IMR-90 (cell line): ENCODE data around the gene PARP1. TPM values are rescaled to one million over a fixed set of nuclear protein-coding genes. Genes with fewer than 3 reads are reported as not detected.

Experiments
- ATAC-seq: fragments of 200-7000 bp; cut with Tn5 transposase; 2 replicates; pipeline ENCODE4 v1.9.1; 2020; ENCODE audit warnings: low read depth, mild to moderate bottlenecking, moderate library complexity
- BruUV-seq: library from RNA; stranded (reverse); fragments of 400-500 nt; replicated peaks from 2 replicates; lab custom pipeline; 2021; lab: Mats Ljungman, UMichigan
- CTCF ChIA-PET: fragments of 300-600 bp; formaldehyde crosslinking; extraction: SDS; loops from one replicate; lab custom pipeline; 2021; ENCODE audit warnings: antibody characterized with exemption; lab: Yijun Ruan, JAX
- POLR2A ChIA-PET: fragments of 300-600 bp; sonication (Branson Sonifier 250); formaldehyde crosslinking; loops from one replicate; lab custom pipeline; 2022; ENCODE audit warnings: antibody characterized with exemption; ENCODE audit not compliant: unreplicated experiment; lab: Charles Lee
- DNase-seq: peaks from one replicate; pipeline ENCODE4 v3.0.0; 2013
- H2AFZ ChIP-seq: replicated peaks from 2 replicates; pipeline ENCODE3; 2013; ENCODE audit warnings: low read length, mild to moderate bottlenecking; ENCODE audit not compliant: poor library complexity
- H2AK5ac ChIP-seq: 2 replicates; pipeline ENCODE4 v1.6.1; 2013; ENCODE audit warnings: low read depth, low read length, inconsistent platforms
- H2AK9ac ChIP-seq: replicated peaks from 2 replicates; pipeline ENCODE3; 2013; ENCODE audit warnings: mild to moderate bottlenecking, low read depth, low read length, moderate library complexity; ENCODE audit not compliant: poor library complexity
- H2BK120ac ChIP-seq: 2 replicates; pipeline ENCODE4 v1.6.1; 2013; ENCODE audit warnings: low read depth, low read length, inconsistent platforms
- H2BK15ac ChIP-seq: 3 replicates; pipeline ENCODE4 v1.6.1; 2013; ENCODE audit warnings: low read depth, low read length, inconsistent platforms
- H2BK20ac ChIP-seq: 2 replicates; pipeline ENCODE4 v1.6.1; 2013; ENCODE audit warnings: low read depth, mild to moderate bottlenecking, inconsistent platforms, low read length, moderate library complexity
- H2BK5ac ChIP-seq: 2 replicates; pipeline ENCODE4 v1.6.1; 2013; ENCODE audit warnings: mild to moderate bottlenecking, low read depth, low read length, inconsistent platforms; ENCODE audit not compliant: poor library complexity, severe bottlenecking
- H3K14ac ChIP-seq: replicated peaks from 2 replicates; pipeline ENCODE4 v1.6.1; 2013; ENCODE audit warnings: low read depth, low read length, inconsistent platforms
- H3K18ac ChIP-seq: 2 replicates; pipeline ENCODE4 v1.6.1; 2013; ENCODE audit warnings: low read depth, low read length, control low read depth
- H3K23ac ChIP-seq: 2 replicates; pipeline ENCODE4 v1.6.1; 2013; ENCODE audit warnings: low read depth, low read length, inconsistent platforms
- H3K27ac ChIP-seq: 2 replicates; pipeline ENCODE4 v1.5.1; 2013; ENCODE audit warnings: mild to moderate bottlenecking, control low read depth, low read length; ENCODE audit not compliant: insufficient read depth
- H3K27me3 ChIP-seq: 2 replicates; pipeline ENCODE4 v1.6.1; 2013; ENCODE audit warnings: low read length; ENCODE audit not compliant: control insufficient read depth, insufficient read depth
- H3K36me3 ChIP-seq: 2 replicates; pipeline ENCODE4 v1.6.1; 2013; ENCODE audit warnings: low read length, mixed read lengths; ENCODE audit not compliant: control insufficient read depth, insufficient read depth
- H3K4ac ChIP-seq: 2 replicates; pipeline ENCODE4 v1.6.1; 2013; ENCODE audit warnings: low read depth, low read length, inconsistent platforms
- H3K4me1 ChIP-seq: 2 replicates; pipeline ENCODE4 v1.6.1; 2013; ENCODE audit warnings: low read length, mixed read lengths; ENCODE audit not compliant: control insufficient read depth, insufficient read depth
- H3K4me2 ChIP-seq: 2 replicates; pipeline ENCODE4 v1.6.1; 2013; ENCODE audit warnings: low read depth, mild to moderate bottlenecking, control low read depth, low read length, moderate library complexity
- H3K4me3 ChIP-seq: 2 replicates; pipeline ENCODE4 v1.5.1; 2013; ENCODE audit warnings: low read depth, mild to moderate bottlenecking, control low read depth, low read length, moderate library complexity; ENCODE audit not compliant: insufficient read depth
- H3K56ac ChIP-seq: 2 replicates; pipeline ENCODE4 v1.6.1; 2013; ENCODE audit warnings: low read length, inconsistent platforms; ENCODE audit not compliant: insufficient read depth; ENCODE audit errors: extremely low read depth
- H3K79me1 ChIP-seq, 2 experiments: 2 replicates each; pipeline ENCODE4 v1.6.1; 2013; ENCODE audit warnings: low read length in 2 of 2, inconsistent platforms in 1 of 2, low read depth in 1 of 2
- H3K9ac ChIP-seq: 2 replicates; pipeline ENCODE4 v1.6.1; 2013; ENCODE audit warnings: low read depth, low read length, control low read depth
- H3K9me1 ChIP-seq: 2 replicates; pipeline ENCODE4 v1.6.1; 2013; ENCODE audit warnings: low read length, inconsistent platforms; ENCODE audit not compliant: insufficient read depth
- H3K9me3 ChIP-seq: 2 replicates; pipeline ENCODE4 v1.6.1; 2013; ENCODE audit warnings: low read length; ENCODE audit not compliant: control insufficient read depth, insufficient read depth
- H4K20me1 ChIP-seq: 2 replicates; pipeline ENCODE4 v1.6.1; 2013; ENCODE audit warnings: low read length, inconsistent platforms; ENCODE audit not compliant: insufficient read depth
- H4K5ac ChIP-seq: 2 replicates; pipeline ENCODE4 v1.6.1; 2013; ENCODE audit warnings: mild to moderate bottlenecking, low read depth, low read length, control low read depth
- H4K8ac ChIP-seq, 2 experiments: 2 replicates each; pipeline ENCODE4 v1.6.1; 2013; ENCODE audit warnings: low read depth in 2 of 2, low read length in 2 of 2, control low read depth in 1 of 2, inconsistent platforms in 1 of 2
- H4K91ac ChIP-seq: 2 replicates; pipeline ENCODE4 v1.6.1; 2013; ENCODE audit warnings: low read depth, low read length, inconsistent platforms; ENCODE audit not compliant: insufficient read depth
- BHLHE40 ChIP-seq: fragments of 150-350 bp; IDR thresholded peaks from 2 replicates; pipeline ENCODE4 v1.6.1; 2016; ENCODE audit warnings: mild to moderate bottlenecking, low read depth, low read length
- CEBPB ChIP-seq: IDR thresholded peaks from 2 replicates; pipeline ENCODE4 v1.6.1; 2012; ENCODE audit warnings: low read depth, low read length, improper control_type of control experiment
- MAZ ChIP-seq: IDR thresholded peaks from 2 replicates; pipeline ENCODE4 v1.6.1; 2012; ENCODE audit warnings: low read depth, mild to moderate bottlenecking, low read length, improper control_type of control experiment, moderate library complexity, borderline replicate concordance
- MXI1 ChIP-seq: IDR thresholded peaks from 2 replicates; pipeline ENCODE4 v1.6.1; 2012; ENCODE audit warnings: low read depth, mild to moderate bottlenecking, low read length, moderate library complexity, borderline replicate concordance
- NFE2L2 ChIP-seq: fragments of 150-350 bp; IDR thresholded peaks from 2 replicates; pipeline ENCODE4 v1.6.1; 2016; ENCODE audit warnings: low read depth, mild to moderate bottlenecking, low read length
- RAD21 ChIP-seq: IDR thresholded peaks from 2 replicates; pipeline ENCODE4 v1.6.1; 2012; ENCODE audit warnings: low read length, improper control_type of control experiment
- RCOR1 ChIP-seq: IDR thresholded peaks from 2 replicates; pipeline ENCODE4 v1.6.1; 2012; ENCODE audit warnings: mild to moderate bottlenecking, low read length, improper control_type of control experiment; ENCODE audit not compliant: insufficient replicate concordance
- WGBS, 2 experiments: methylation state at CpG; one replicate each; pipeline versions ENCODE4 v1.1.5 to v1.1.7; 2013; ENCODE audit warnings: missing lambda C conversion rate in 2 of 2; ENCODE audit not compliant: insufficient read length in 1 of 2; ENCODE audit errors: extremely low coverage in 2 of 2; 5-methylcytosine and 5-hydroxymethylcytosine counted together
- dilution Hi-C: fragments of 300-500 bp; cut with HindIII; formaldehyde crosslinking; loops from one replicate; pipeline ENCODE4 v1.14.3; 2018; ENCODE audit warnings: low sequenced_read_pairs; ENCODE audit not compliant: unreplicated experiment
- in situ Hi-C: fragments of 300-500 bp; cut with MboI; formaldehyde crosslinking; loops from 3 replicates; pipeline ENCODE4 v1.14.3; 2019; ENCODE audit warnings: low sequenced_read_pairs, inconsistent platforms, mixed read lengths
- intact Hi-C: fragments of 100-400 bp; cut with micrococcal nuclease; formaldehyde crosslinking; loops from 2 replicates; pipeline ENCODE4 v1.10.0; 2022
- polyA plus RNA-seq, 3 experiments: library from polyadenylated mRNA; depleted of rRNA; stranded (reverse); fragments of >200 nt; gene quantifications; 2 replicates each; pipeline ENCODE4 v1.2.3, GENCODE V29; 2012; ENCODE audit warnings: low replicate concordance in 1 of 3
- total RNA-seq: library from RNA; depleted of rRNA; stranded (reverse); fragments of >200 nt; gene quantifications from 2 replicates; pipeline ENCODE4 v1.2.3, GENCODE V29; 2012
- TF ChIP-seq, protein P1 (sequence below): fragments of 150-350 bp; IDR thresholded peaks from 2 replicates; pipeline ENCODE4 v1.6.1; 2017; ENCODE audit warnings: mild to moderate bottlenecking, antibody characterized with exemption, low read length, low read depth
- TF ChIP-seq, protein P2 (sequence below): fragments of 150-350 bp; IDR thresholded peaks from 2 replicates; pipeline ENCODE4 v1.6.1; 2016; ENCODE audit warnings: low read depth, mild to moderate bottlenecking, low read length, moderate library complexity, borderline replicate concordance
- TF ChIP-seq, protein P3 (sequence below): conservative IDR thresholded peaks from 2 replicates; pipeline ENCODE4 v1.5.1; 2012; ENCODE audit warnings: mild to moderate bottlenecking, low read depth, low read length, improper control_type of control experiment

PARP1 gene
- total and polyA plus RNA-seq, 2 of the 4 experiments (the other 2 are of a cell fraction), result 86.5 to 105 TPM

DNA sequence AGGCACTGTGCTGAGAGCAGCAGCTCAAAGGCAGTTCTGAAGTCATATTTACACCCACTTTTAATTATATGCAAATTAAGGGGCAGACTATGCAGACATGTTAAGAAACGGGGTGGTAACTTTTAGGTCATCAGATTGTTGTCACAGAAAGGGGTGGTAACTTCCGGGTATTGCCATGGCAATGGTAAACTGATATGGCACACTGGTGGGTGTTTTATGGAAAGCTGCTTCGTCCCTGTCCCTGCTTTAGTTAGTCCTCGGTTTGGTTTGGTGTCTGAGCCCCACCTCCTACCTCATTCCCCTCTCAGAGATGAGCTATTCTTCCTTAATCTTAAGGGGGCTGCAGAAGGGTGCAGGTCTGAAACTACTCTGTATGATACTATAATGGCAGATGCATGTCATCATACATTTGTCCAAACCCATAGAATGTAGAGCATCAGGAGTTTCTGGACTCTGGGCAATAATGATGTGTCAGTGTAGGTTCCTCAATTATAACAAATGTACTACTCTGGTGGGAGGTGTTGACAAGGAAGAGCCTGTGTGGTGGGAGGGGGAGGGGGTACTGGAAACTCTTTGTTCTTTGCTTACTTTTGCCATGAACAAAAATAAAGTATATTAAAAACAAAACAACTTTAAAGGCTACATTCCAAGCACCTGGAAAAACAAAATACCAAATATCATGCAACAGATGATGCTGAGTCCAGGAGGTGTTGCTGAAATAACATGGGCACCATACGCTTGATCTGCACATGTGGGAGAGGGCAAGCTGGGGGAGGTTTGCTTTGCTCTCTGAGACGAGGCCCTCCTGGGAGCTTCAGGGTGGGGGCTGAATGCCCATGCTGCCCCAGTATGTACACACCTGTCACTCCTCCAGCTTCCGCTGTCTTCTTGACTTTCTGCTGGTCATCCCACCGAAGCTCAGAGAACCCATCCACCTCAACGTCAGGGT lies 6.3 kb downstream of the PARP1 start:
- Histone ChIP-seq H4K5ac (no peak overlapping the region), H3K4me3 (no peak overlapping the region), H3K9me1 (peaks cover 33% of the 10 kb centered on the region), H4K8ac (no peak overlapping the region), H3K14ac (no peak overlapping the region), H3K4me1 (peaks cover 21% of the 10 kb centered on the region), H4K20me1 (peaks cover 30% of the 10 kb centered on the region), H3K18ac (no peak overlapping the region), H3K23ac (no peak overlapping the region), H3K27ac (no peak overlapping the region), H4K91ac (no peak overlapping the region), H3K36me3 (peaks cover 28% of the 10 kb centered on the region), H3K56ac (no peak overlapping the region), H3K27me3 (no peaks in the 10 kb centered on the region), H2BK15ac (no peak overlapping the region), H2AK5ac (no peak overlapping the region), H2BK20ac (no peak overlapping the region), H3K4ac (no peak overlapping the region), H2AFZ (no peak overlapping the region), H2BK5ac (no peak overlapping the region), H2BK120ac (no peak overlapping the region), H3K9ac (no peak overlapping the region), H3K79me1 (peaks cover 53 to 77% of the 10 kb centered on the region in 2 experiments), H3K4me2 (no peak overlapping the region), H3K9me3 (no peaks in the 10 kb centered on the region), H2AK9ac (no peak overlapping the region)
- dilution Hi-C loops (no loop called here), in situ Hi-C loops (no loop called here), intact Hi-C loops (no loop called here)
- TF ChIP-seq RAD21, result no peak
- TF ChIP-seq RCOR1, result no peak
- TF ChIP-seq NFE2L2, result no peak
- TF ChIP-seq, protein P1, sequence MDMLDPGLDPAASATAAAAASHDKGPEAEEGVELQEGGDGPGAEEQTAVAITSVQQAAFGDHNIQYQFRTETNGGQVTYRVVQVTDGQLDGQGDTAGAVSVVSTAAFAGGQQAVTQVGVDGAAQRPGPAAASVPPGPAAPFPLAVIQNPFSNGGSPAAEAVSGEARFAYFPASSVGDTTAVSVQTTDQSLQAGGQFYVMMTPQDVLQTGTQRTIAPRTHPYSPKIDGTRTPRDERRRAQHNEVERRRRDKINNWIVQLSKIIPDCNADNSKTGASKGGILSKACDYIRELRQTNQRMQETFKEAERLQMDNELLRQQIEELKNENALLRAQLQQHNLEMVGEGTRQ, result no peak
- TF ChIP-seq CEBPB, result no peak
- TF ChIP-seq MAZ, result no peak
- TF ChIP-seq, protein P2, sequence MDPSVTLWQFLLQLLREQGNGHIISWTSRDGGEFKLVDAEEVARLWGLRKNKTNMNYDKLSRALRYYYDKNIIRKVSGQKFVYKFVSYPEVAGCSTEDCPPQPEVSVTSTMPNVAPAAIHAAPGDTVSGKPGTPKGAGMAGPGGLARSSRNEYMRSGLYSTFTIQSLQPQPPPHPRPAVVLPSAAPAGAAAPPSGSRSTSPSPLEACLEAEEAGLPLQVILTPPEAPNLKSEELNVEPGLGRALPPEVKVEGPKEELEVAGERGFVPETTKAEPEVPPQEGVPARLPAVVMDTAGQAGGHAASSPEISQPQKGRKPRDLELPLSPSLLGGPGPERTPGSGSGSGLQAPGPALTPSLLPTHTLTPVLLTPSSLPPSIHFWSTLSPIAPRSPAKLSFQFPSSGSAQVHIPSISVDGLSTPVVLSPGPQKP, result no peak
- TF ChIP-seq BHLHE40, result no peak
- TF ChIP-seq, protein P3, sequence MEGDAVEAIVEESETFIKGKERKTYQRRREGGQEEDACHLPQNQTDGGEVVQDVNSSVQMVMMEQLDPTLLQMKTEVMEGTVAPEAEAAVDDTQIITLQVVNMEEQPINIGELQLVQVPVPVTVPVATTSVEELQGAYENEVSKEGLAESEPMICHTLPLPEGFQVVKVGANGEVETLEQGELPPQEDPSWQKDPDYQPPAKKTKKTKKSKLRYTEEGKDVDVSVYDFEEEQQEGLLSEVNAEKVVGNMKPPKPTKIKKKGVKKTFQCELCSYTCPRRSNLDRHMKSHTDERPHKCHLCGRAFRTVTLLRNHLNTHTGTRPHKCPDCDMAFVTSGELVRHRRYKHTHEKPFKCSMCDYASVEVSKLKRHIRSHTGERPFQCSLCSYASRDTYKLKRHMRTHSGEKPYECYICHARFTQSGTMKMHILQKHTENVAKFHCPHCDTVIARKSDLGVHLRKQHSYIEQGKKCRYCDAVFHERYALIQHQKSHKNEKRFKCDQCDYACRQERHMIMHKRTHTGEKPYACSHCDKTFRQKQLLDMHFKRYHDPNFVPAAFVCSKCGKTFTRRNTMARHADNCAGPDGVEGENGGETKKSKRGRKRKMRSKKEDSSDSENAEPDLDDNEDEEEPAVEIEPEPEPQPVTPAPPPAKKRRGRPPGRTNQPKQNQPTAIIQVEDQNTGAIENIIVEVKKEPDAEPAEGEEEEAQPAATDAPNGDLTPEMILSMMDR, result no peak
- no peak for TF ChIP-seq MXI1
- 100% methylated on average over 1 of the region's 9 CpGs; no CpG with 5 or more reads in 1 of the 2 experiments for WGBS, 2 experiments
- ATAC-seq (no peak), DNase-seq (no peak)
- POLR2A ChIA-PET, result no interaction called here
- CTCF ChIA-PET, result no interaction called here
- BruUV-seq, result no TSS peak
